Measurements from ENCODE around the gene SSRP1.
"Not testable (repeated sequence)": the region's sequence is repeated elsewhere in the genome, so short reads cannot be mapped to it uniquely, and the experiment has no call there.

Gene SSRP1

DNA sequence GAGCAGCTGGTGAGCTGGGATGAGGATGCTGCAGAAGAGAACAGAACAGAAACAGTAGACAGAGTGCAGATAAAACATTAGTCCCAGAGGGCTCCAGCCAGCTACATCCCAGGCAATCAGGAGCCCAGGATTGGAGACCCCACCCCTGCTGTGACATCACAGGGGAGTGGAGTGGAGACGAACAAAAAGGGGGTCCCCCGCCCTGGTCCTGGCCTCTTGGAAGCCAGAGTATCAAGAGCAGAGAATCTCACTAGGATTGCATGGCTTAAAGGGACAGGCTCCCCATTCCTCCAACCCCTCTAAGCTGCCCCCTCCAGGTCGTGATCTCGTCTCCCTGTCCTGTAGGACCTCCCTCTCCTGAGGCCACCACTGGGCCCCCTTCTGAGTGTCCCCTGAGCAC lies 2.5 kb upstream of the SSRP1 start, which contains the start of gene P2RX3:
P2RX3 (plus strand) TSS at position 211 of the 400 bp plus-strand sequence. CDS start 199 bp downstream, outside the sequence.
- TF ChIP-seq, protein P1, sequence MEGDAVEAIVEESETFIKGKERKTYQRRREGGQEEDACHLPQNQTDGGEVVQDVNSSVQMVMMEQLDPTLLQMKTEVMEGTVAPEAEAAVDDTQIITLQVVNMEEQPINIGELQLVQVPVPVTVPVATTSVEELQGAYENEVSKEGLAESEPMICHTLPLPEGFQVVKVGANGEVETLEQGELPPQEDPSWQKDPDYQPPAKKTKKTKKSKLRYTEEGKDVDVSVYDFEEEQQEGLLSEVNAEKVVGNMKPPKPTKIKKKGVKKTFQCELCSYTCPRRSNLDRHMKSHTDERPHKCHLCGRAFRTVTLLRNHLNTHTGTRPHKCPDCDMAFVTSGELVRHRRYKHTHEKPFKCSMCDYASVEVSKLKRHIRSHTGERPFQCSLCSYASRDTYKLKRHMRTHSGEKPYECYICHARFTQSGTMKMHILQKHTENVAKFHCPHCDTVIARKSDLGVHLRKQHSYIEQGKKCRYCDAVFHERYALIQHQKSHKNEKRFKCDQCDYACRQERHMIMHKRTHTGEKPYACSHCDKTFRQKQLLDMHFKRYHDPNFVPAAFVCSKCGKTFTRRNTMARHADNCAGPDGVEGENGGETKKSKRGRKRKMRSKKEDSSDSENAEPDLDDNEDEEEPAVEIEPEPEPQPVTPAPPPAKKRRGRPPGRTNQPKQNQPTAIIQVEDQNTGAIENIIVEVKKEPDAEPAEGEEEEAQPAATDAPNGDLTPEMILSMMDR (IDR thresholded peaks at IDR 0.05; ENCODE audit: insufficient read depth, missing control alignments): no peak
- no peak for DNase-seq (ENCODE audit: insufficient read length, low spot score)
- no peak for FAIRE-seq

- FAIRE-seq; DNase-seq (ENCODE audit: insufficient read length, low spot score): not testable (repeated sequence)
These were observed 1.2 kb upstream of the SSRP1 start for GRCh38 chr11:57336856-57337255.

DNA sequence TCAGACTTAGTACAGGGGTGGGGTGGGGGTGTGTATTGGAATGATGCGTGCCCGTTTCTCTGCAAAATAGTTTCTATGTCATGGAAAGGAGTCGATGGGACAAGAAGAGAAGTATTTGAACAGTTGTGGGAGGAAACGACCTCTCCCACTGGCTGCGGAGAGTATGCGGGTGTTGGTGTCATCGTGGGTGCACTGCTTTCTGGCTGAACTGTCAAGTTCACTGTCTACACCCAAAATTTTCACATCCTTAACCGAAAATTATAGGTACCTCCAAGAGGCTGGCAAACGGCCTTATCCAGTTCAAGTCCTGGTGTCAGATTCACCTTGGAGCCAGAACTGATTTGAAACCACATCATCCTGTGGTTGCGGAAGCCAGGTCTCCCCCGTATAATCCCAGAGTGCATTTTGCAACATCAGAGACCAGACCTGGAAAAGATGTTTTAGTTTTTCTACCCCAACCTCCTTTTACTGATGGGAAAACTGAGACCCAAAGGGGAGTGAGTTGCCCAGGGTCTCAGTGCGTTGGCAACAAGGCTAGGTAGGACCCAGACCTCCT lies 497 bp upstream of the SSRP1 start:
- TF ChIP-seq, protein P1 (IDR thresholded peaks at IDR 0.05; ENCODE audit: insufficient read depth, missing control alignments): no peak
- DNase-seq (ENCODE audit: insufficient read length, low spot score): no peak
- no peak for FAIRE-seq

DNA sequence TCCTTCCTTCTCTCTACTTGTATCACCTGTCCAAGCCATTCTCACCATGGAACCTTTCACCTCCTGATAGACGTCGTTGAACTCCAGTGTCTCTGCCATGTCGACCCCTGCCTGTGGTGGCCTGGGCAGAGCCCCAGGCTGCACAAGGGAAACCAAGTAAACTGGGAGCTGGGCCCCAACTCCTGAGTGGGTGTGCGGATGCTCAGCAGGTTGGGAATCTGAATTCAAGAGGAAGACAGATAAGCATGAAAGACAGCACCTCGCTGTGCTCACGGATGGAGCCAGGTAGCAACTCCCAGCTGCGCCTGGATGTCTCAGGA lies 709 bp downstream of the SSRP1 start:
- no peak for DNase-seq (ENCODE audit: insufficient read length, low spot score)
- no peak for FAIRE-seq
- TF ChIP-seq, protein P1 (IDR thresholded peaks at IDR 0.05; ENCODE audit: insufficient read depth, missing control alignments): no peak

DNA sequence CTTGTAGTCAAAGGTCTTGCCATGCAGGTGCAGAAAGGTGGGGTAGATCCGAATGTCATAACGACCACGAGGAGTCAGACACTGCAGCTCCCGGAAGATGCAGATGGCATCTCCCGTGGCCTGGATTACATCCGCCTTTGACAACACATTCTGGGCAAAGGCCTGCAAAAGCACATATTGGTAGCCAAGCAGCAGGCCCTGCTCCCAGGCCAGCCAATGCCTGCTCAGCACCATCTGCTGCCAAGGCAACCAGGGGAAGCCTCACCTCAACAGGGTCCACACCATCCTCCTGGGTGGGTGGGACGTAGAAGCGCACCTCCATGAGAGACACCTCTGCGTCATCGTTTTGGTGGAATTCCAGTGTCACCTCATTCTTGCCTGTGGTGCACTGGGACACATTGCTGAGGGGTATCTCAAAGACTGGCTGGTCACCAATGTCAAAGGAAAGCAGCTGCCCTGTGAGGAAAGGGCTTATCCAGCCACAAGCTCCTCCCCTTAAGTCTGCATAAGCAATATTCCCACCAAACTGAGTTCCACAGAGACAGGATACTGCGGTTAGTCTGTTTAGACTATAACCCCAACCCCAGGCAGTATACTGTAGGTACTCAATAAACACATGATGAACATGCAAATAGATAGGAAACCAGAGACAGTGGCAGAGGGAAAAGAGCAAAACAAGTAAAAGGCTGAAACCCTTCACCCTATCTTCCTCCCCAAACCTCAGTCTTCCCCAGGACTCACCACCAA lies 2.8 kb downstream of the SSRP1 start:
- TF ChIP-seq, protein P1 (IDR thresholded peaks at IDR 0.05; ENCODE audit: insufficient read depth, missing control alignments): no peak
- FAIRE-seq: no peak

DNA sequence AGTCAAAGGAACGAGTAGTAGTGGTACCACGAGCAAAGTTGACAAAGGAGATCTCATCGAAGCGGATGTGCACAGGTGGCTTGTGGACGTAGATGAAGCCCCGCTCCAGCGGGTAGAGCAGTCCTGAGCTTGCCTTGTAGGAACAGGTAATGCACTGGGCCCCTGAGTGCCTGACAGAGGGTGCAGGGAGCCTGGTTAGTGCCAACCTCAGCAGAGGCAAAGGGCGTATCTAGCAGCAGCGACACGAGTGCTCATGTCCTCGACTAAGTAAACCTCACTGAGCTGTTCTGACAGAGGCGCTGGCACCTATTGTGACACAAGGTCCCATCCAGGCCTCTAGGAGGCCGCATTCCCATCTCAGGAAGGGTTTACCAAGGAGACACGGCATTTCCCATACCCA lies 4.0 kb downstream of the SSRP1 start:
- FAIRE-seq (no peak), DNase-seq (ENCODE audit: insufficient read length, low spot score) (no peak)
- TF ChIP-seq, protein P1 (IDR thresholded peaks at IDR 0.05; ENCODE audit: insufficient read depth, missing control alignments): no peak

More for the DNA sequence above, 2.8 kb downstream of the SSRP1 start:
- no peak for DNase-seq (ENCODE audit: insufficient read length, low spot score)

DNA sequence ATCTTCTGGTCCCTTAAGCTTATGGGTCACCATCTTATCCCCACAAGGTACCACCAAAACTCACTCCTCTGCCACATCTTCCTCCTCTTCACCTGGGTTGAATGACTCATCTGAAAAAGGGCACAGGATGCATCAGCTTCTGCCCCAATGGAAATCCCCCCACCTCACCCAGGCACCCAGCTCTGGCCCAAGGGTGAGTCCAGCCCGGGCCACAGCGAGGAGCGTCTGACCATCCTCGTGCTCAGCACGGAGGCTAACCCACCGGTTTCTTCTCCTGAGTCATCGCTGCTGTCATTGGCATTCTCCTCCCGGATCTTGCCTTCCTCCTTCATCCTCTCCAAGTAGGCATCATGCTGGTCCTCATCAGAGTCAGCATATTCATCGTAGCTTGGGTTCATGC lies 5.7 kb downstream of the SSRP1 start:
- TF ChIP-seq, protein P1 (IDR thresholded peaks at IDR 0.05; ENCODE audit: insufficient read depth, missing control alignments): no peak
- DNase-seq (ENCODE audit: insufficient read length, low spot score) (no peak), FAIRE-seq (no peak)

Measured in D721Med (cell line).